ENCODE measurements around the gene NOL8. TPM values are rescaled to one million over a fixed set of nuclear protein-coding genes. Genes with fewer than 3 reads are reported as not detected.

NOL8 gene
- total and polyA plus RNA-seq, 2 experiments from 2014 or later: 26.0 to 42.7 TPM

GRCh38 chr9:92279302-92279701 is 45.8 kb downstream of the NOL8 start:
- Histone ChIP-seq H3K9me2 (ENCODE audit: insufficient read depth) (no peaks in the 10 kb centered on the region), H3K4me3 (no peak overlapping the region), H3K4me2 (no peak overlapping the region), H3K27ac (ENCODE audit: low read depth) (no peak overlapping the region), H2AFZ (no peak overlapping the region), H3K79me2 (replicated peaks; ENCODE audit: insufficient read depth) (peaks cover 47% of the 10 kb centered on the region), H4K20me1 (replicated peaks; ENCODE audit: insufficient read depth) (peaks cover 19% of the 10 kb centered on the region), H3F3A (replicated peaks; ENCODE audit: low read depth) (no peaks in the 10 kb centered on the region), H3K4me1 (ENCODE audit: insufficient read depth) (no peaks in the 10 kb centered on the region), H3K36me3 (ENCODE audit: insufficient read depth) (peaks cover 92% of the 10 kb centered on the region), H3K27me3 (ENCODE audit: insufficient read depth) (no peaks in the 10 kb centered on the region)
- Mint-ChIP-seq H3K27me3 (ENCODE audit: insufficient read depth, low read depth, poor library complexity) (no peaks in the 10 kb centered on the region), H3K36me3 (ENCODE audit: low read depth) (peaks cover 93% of the 10 kb centered on the region), H3K4me1 (no peaks in the 10 kb centered on the region), H3K4me3 (no peak overlapping the region), H3K27ac (no peak overlapping the region), H3K9me3 (no peaks in the 10 kb centered on the region)
- ATAC-seq (no peak), DNase-seq (ENCODE audit: low spot score) (no peak)
- TF ChIP-seq ETS1 (IDR thresholded peaks at IDR 0.05) (no peak), EZH2phosphoT487 (IDR thresholded peaks at IDR 0.05; ENCODE audit: unreplicated experiment) (no peak), ZNF114 (CRISPR knock-in tag; IDR thresholded peaks at IDR 0.05) (no peak), ZNF331 (CRISPR knock-in tag; IDR thresholded peaks at IDR 0.05; ENCODE audit: low read depth) (no peak)

- H3K36me3 ChIP-seq (ENCODE audit: insufficient read depth): peaks cover 91% of the 10 kb centered on the region
- H3F3A ChIP-seq (replicated peaks; ENCODE audit: low read depth): no peaks in the 10 kb centered on the region
- ATAC-seq: no peak
- no peak for DNase-seq (ENCODE audit: low spot score)
- H3K4me1 ChIP-seq (ENCODE audit: insufficient read depth): no peaks in the 10 kb centered on the region
- no peak overlapping the region for H3K27ac Mint-ChIP-seq
- peaks cover 95% of the 10 kb centered on the region for H3K36me3 Mint-ChIP-seq (ENCODE audit: low read depth)
- H3K27me3 ChIP-seq (ENCODE audit: insufficient read depth): no peaks in the 10 kb centered on the region
- no peak overlapping the region for H2AFZ ChIP-seq
- peaks cover 35% of the 10 kb centered on the region for H3K79me2 ChIP-seq (replicated peaks; ENCODE audit: insufficient read depth)
- H3K4me3 Mint-ChIP-seq: no peak overlapping the region
- H3K9me2 ChIP-seq (ENCODE audit: insufficient read depth): no peaks in the 10 kb centered on the region
- no peak for TF ChIP-seq ZNF114 (CRISPR knock-in tag; IDR thresholded peaks at IDR 0.05)
- TF ChIP-seq ZNF331 (CRISPR knock-in tag; IDR thresholded peaks at IDR 0.05; ENCODE audit: low read depth): no peak
- no peak for TF ChIP-seq JUNB (IDR thresholded peaks at IDR 0.05; ENCODE audit: unreplicated experiment)
- TF ChIP-seq EZH2phosphoT487 (IDR thresholded peaks at IDR 0.05; ENCODE audit: unreplicated experiment): no peak
- TF ChIP-seq REST (IDR thresholded peaks at IDR 0.05; ENCODE audit: unreplicated experiment): no peak
- TF ChIP-seq ETS1 (IDR thresholded peaks at IDR 0.05): no peak
- no peak for TF ChIP-seq CREB1 (CRISPR knock-in tag; IDR thresholded peaks at IDR 0.05; ENCODE audit: low read depth)
- TF ChIP-seq STAT1 (IDR thresholded peaks at IDR 0.05; ENCODE audit: unreplicated experiment): no peak
- no peaks in the 10 kb centered on the region for H3K9me3 Mint-ChIP-seq
- H4K20me1 ChIP-seq (replicated peaks; ENCODE audit: insufficient read depth): peaks cover 15% of the 10 kb centered on the region
- no peaks in the 10 kb centered on the region for H3K27me3 Mint-ChIP-seq (ENCODE audit: insufficient read depth, low read depth, poor library complexity)
- H3K27ac ChIP-seq (ENCODE audit: low read depth): no peak overlapping the region
- H3K4me1 Mint-ChIP-seq: no peaks in the 10 kb centered on the region
- no peak overlapping the region for H3K4me3 ChIP-seq
- H3K4me2 ChIP-seq: no peak overlapping the region
These were observed 47.0 kb downstream of the NOL8 start for GRCh38 chr9:92278110-92278509.

Data from GM23338 (cell line).